Neural progenitor cell (in vitro differentiated cells): ENCODE results near the gene SPAG6. TPM values are rescaled to one million over a fixed set of nuclear protein-coding genes. Genes with fewer than 3 reads are reported as not detected.

Experiments
- DNase-seq: peaks from one replicate; pipeline ENCODE4 v3.0.0-alpha.2; 2016; ENCODE audit warnings: low spot score
- H2AFZ ChIP-seq: fragments of 200-600 bp; sonication (generic); replicated peaks from 2 replicates; pipeline ENCODE4 v1.6.1; 2016; ENCODE audit warnings: antibody characterized with exemption
- H3F3A ChIP-seq: fragments of 200-600 bp; sonication (generic); 2 replicates; pipeline ENCODE4 v1.6.1; 2016; ENCODE audit warnings: antibody characterized with exemption, low read depth
- H3K27ac ChIP-seq: fragments of 200-600 bp; sonication (generic); 2 replicates; pipeline ENCODE4 v1.5.1; 2016; ENCODE audit warnings: mild to moderate bottlenecking
- H3K27me3 ChIP-seq: fragments of 200-600 bp; sonication (generic); 2 replicates; pipeline ENCODE4 v1.6.1; 2016; ENCODE audit warnings: mild to moderate bottlenecking, moderate library complexity
- H3K36me3 ChIP-seq: fragments of 200-600 bp; sonication (generic); 2 replicates; pipeline ENCODE4 v1.5.1; 2016
- H3K4me1 ChIP-seq: fragments of 200-600 bp; sonication (generic); 2 replicates; pipeline ENCODE4 v1.6.1; 2016; ENCODE audit warnings: mixed run types
- H3K4me2 ChIP-seq: fragments of 200-600 bp; sonication (generic); 2 replicates; pipeline ENCODE4 v1.6.1; 2016
- H3K4me3 ChIP-seq: fragments of 200-600 bp; sonication (generic); 2 replicates; pipeline ENCODE4 v1.5.1; 2016
- H3K79me2 ChIP-seq: fragments of 200-600 bp; sonication (generic); 2 replicates; pipeline ENCODE4 v1.6.1; 2016; ENCODE audit warnings: low read depth
- H3K9ac ChIP-seq: fragments of 200-600 bp; sonication (generic); 2 replicates; pipeline ENCODE4 v1.6.1; 2016
- H3K9me3 ChIP-seq: fragments of 200-600 bp; sonication (generic); 2 replicates; pipeline ENCODE4 v1.5.1; 2016; ENCODE audit warnings: low read depth
- H4K20me1 ChIP-seq: fragments of 200-600 bp; sonication (generic); 2 replicates; pipeline ENCODE4 v1.6.1; 2016; ENCODE audit warnings: low read depth
- H3K27ac Mint-ChIP-seq: 3 replicates; pipeline ENCODE4 v1.8.0; 2021; ENCODE audit warnings: mixed read lengths
- H3K27me3 Mint-ChIP-seq: 2 replicates; pipeline ENCODE4 v1.8.0; 2022; ENCODE audit warnings: low read depth, mild to moderate bottlenecking, inconsistent platforms, moderate library complexity, mixed read lengths; ENCODE audit not compliant: insufficient read depth
- H3K36me3 Mint-ChIP-seq: 3 replicates; pipeline ENCODE4 v1.8.0; 2021; ENCODE audit warnings: mixed read lengths
- H3K4me1 Mint-ChIP-seq: 3 replicates; pipeline ENCODE4 v1.8.0; 2021; ENCODE audit warnings: mixed read lengths
- H3K4me3 Mint-ChIP-seq: 3 replicates; pipeline ENCODE4 v1.8.0; 2021; ENCODE audit warnings: mild to moderate bottlenecking, moderate library complexity, mixed read lengths
- H3K9me3 Mint-ChIP-seq: 3 replicates; pipeline ENCODE4 v1.8.0; 2020; ENCODE audit warnings: mixed read lengths
- EZH2 ChIP-seq: fragments of 200-600 bp; sonication (generic); IDR thresholded peaks from 2 replicates; pipeline ENCODE4 v1.6.1; 2017; ENCODE audit warnings: antibody characterized with exemption, mild to moderate bottlenecking, moderate library complexity
- EZH2phosphoT487 ChIP-seq: fragments of 200-600 bp; sonication (generic); IDR thresholded peaks from 2 replicates; pipeline ENCODE4 v1.6.1; 2017; ENCODE audit warnings: antibody characterized with exemption
- total RNA-seq: library from RNA; depleted of rRNA; stranded (reverse); fragments of >200 nt; gene quantifications from 2 replicates; pipeline ENCODE4 v1.2.3, GENCODE V29; 2015; ENCODE audit warnings: low replicate concordance
- TF ChIP-seq, protein P1 (sequence below): fragments of 200-600 bp; sonication (generic); IDR thresholded peaks from 2 replicates; pipeline ENCODE4 v1.5.1; 2017; ENCODE audit warnings: antibody characterized with exemption, mild to moderate bottlenecking

SPAG6 gene
- total RNA-seq, 1 donor from 2014 or later = 0.71 TPM

DNA sequence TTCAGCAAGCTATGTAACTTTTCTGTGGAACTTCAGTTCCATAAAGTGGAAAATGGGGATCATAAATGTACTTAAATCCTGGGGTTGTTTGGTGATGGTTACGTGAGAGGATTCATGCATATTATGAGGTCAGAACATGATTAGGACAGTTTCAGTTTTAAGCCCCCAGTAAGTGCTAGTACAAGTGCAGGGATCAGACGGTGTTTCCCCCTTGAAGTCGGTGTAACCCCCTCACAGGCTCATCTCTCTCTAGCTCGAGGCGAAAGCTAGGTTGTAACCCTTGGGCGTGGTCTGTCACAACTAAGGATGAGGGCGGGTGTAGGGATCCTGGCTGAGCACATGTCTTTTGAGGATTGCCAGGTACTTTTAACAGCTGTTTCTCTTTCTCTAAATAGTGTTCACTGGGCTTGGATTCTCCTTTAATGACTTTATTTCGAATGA lies 84.7 kb downstream of the SPAG6 start:
- Mint-ChIP-seq H3K4me3 (no peak overlapping the region), H3K27ac (no peak overlapping the region)
- H3K4me3 ChIP-seq = no peak overlapping the region

GRCh38 chr10:22433875-22434274 lies 88.6 kb downstream of the SPAG6 start:
- H3K9me3 Mint-ChIP-seq = no peaks in the 10 kb centered on the region
- TF ChIP-seq EZH2 = no peak
- TF ChIP-seq, protein P1, sequence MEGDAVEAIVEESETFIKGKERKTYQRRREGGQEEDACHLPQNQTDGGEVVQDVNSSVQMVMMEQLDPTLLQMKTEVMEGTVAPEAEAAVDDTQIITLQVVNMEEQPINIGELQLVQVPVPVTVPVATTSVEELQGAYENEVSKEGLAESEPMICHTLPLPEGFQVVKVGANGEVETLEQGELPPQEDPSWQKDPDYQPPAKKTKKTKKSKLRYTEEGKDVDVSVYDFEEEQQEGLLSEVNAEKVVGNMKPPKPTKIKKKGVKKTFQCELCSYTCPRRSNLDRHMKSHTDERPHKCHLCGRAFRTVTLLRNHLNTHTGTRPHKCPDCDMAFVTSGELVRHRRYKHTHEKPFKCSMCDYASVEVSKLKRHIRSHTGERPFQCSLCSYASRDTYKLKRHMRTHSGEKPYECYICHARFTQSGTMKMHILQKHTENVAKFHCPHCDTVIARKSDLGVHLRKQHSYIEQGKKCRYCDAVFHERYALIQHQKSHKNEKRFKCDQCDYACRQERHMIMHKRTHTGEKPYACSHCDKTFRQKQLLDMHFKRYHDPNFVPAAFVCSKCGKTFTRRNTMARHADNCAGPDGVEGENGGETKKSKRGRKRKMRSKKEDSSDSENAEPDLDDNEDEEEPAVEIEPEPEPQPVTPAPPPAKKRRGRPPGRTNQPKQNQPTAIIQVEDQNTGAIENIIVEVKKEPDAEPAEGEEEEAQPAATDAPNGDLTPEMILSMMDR = no peak
- peaks cover 26% of the 10 kb centered on the region for H3F3A ChIP-seq
- H3K79me2 ChIP-seq = no peaks in the 10 kb centered on the region
- H3K27me3 Mint-ChIP-seq = peaks cover 3% of the 10 kb centered on the region
- peaks cover 15% of the 10 kb centered on the region for H3K4me1 ChIP-seq
- no peaks in the 10 kb centered on the region for H4K20me1 ChIP-seq
- no peak overlapping the region for H2AFZ ChIP-seq
- H3K36me3 Mint-ChIP-seq = no peaks in the 10 kb centered on the region
- H3K27ac ChIP-seq = no peak overlapping the region
- H3K9ac ChIP-seq = no peak overlapping the region
- no peak for DNase-seq
- H3K27me3 ChIP-seq = peaks cover 59% of the 10 kb centered on the region
- H3K4me1 Mint-ChIP-seq = peaks cover 38% of the 10 kb centered on the region
- H3K4me2 ChIP-seq = no peak overlapping the region
- no peak overlapping the region for H3K4me3 ChIP-seq
- no peak overlapping the region for H3K4me3 Mint-ChIP-seq
- H3K36me3 ChIP-seq = no peaks in the 10 kb centered on the region
- H3K9me3 ChIP-seq = no peaks in the 10 kb centered on the region
- no peak overlapping the region for H3K27ac Mint-ChIP-seq

More for the DNA sequence above, 84.7 kb downstream of the SPAG6 start:
- peaks cover 27% of the 10 kb centered on the region for H3K27me3 ChIP-seq
- TF ChIP-seq EZH2 = no peak
- TF ChIP-seq EZH2phosphoT487 = no peak
- TF ChIP-seq, protein P1 = no peak
- no peak overlapping the region for H3K9ac ChIP-seq
- Mint-ChIP-seq H3K9me3 (no peaks in the 10 kb centered on the region), H3K4me1 (peaks cover 44% of the 10 kb centered on the region), H3K27me3 (no peaks in the 10 kb centered on the region), H3K36me3 (no peaks in the 10 kb centered on the region)
- H2AFZ ChIP-seq = no peak overlapping the region
- no peaks in the 10 kb centered on the region for H3K9me3 ChIP-seq
- no peaks in the 10 kb centered on the region for H3F3A ChIP-seq
- no peaks in the 10 kb centered on the region for H3K36me3 ChIP-seq
- peaks cover 26% of the 10 kb centered on the region for H3K4me1 ChIP-seq
- H3K27ac ChIP-seq = no peak overlapping the region
- H3K4me2 ChIP-seq = no peak overlapping the region
- H3K79me2 ChIP-seq = no peaks in the 10 kb centered on the region
- no peak for DNase-seq
- no peaks in the 10 kb centered on the region for H4K20me1 ChIP-seq

GRCh38 chr10:22434521-22434920 lies 89.2 kb downstream of the SPAG6 start:
- H3K9me3 ChIP-seq = no peaks in the 10 kb centered on the region
- H3K9ac ChIP-seq = no peak overlapping the region
- Mint-ChIP-seq H3K36me3 (no peaks in the 10 kb centered on the region), H3K4me1 (peaks cover 37% of the 10 kb centered on the region), H3K9me3 (no peaks in the 10 kb centered on the region), H3K27me3 (peaks cover 3% of the 10 kb centered on the region), H3K4me3 (no peak overlapping the region), H3K27ac (no peak overlapping the region)
- peaks cover 13% of the 10 kb centered on the region for H3K4me1 ChIP-seq
- no peaks in the 10 kb centered on the region for H3K36me3 ChIP-seq
- H3K27ac ChIP-seq = no peak overlapping the region
- no peak overlapping the region for H2AFZ ChIP-seq
- TF ChIP-seq EZH2 = no peak
- H3K4me2 ChIP-seq = no peak overlapping the region
- no peaks in the 10 kb centered on the region for H4K20me1 ChIP-seq
- H3F3A ChIP-seq = peaks cover 26% of the 10 kb centered on the region
- no peak for DNase-seq
- H3K4me3 ChIP-seq = no peak overlapping the region
- H3K79me2 ChIP-seq = no peaks in the 10 kb centered on the region
- H3K27me3 ChIP-seq = peaks cover 64% of the 10 kb centered on the region

GRCh38 chr10:22435650-22436049 lies 90.4 kb downstream of the SPAG6 start:
- Histone ChIP-seq H3K27me3 (peaks cover 65% of the 10 kb centered on the region), H3K4me3 (no peak overlapping the region), H3K79me2 (no peaks in the 10 kb centered on the region), H3K9ac (no peak overlapping the region), H4K20me1 (no peaks in the 10 kb centered on the region), H3F3A (peaks cover 26% of the 10 kb centered on the region), H3K9me3 (no peaks in the 10 kb centered on the region), H2AFZ (no peak overlapping the region), H3K4me2 (no peak overlapping the region), H3K27ac (no peak overlapping the region), H3K36me3 (no peaks in the 10 kb centered on the region), H3K4me1 (peaks cover 9% of the 10 kb centered on the region)
- no peaks in the 10 kb centered on the region for H3K36me3 Mint-ChIP-seq
- TF ChIP-seq EZH2phosphoT487 (no peak), EZH2 (no peak)
- TF ChIP-seq, protein P1 = no peak
- no peaks in the 10 kb centered on the region for H3K9me3 Mint-ChIP-seq
- no peak overlapping the region for H3K27ac Mint-ChIP-seq
- peaks cover 3% of the 10 kb centered on the region for H3K27me3 Mint-ChIP-seq
- DNase-seq = no peak
- H3K4me3 Mint-ChIP-seq = peak overlapping the region; percentile 67
- peaks cover 32% of the 10 kb centered on the region for H3K4me1 Mint-ChIP-seq
